ENCODE measurements around the gene WFIKKN1. TPM values are rescaled to one million over a fixed set of nuclear protein-coding genes. Genes with fewer than 3 reads are reported as not detected.
A peak's percentile ranks its signal among the peaks of the same experiment; 100 is the strongest.

WFIKKN1 gene
- total and polyA plus RNA-seq, 12 donors = 0.11 to 0.95 (median 0.32) TPM

DNA sequence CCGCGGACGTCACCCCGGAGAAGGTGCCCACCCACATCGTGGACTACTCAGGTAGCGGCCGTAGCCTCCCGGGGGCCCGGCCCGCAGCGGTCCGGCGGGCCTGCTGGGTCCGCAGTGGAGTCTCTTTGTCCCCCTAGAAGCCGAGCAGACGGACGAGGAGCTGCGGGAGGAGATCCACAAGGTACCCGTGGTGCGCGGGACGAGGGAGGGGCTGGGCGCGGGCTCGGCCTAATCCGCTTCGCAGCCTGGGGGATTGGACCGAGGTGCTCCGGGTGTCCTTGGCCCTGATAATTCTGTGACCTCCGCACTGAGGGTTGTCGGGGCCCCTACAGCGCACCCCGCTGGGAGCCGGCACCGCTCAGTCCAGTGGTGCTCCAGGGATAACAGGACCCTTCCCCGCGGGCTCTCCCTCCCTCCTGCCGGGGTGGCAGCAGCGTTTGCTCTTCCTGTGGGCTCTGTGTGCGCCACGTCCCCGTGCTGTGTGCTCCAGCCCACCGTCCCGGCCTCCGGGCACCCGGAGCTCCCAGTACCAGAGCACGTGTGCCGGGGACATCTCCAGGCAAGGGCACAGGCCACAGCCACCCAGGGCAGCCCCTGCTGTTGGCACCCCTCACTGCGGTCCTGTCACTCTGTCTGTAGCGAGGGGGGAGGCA is 37.9 kb downstream of the WFIKKN1 start:
- H3K9me3 ChIP-seq = no peaks in the 10 kb centered on the region
- H3K4me1 ChIP-seq = peaks cover 6 to 23% (median 17%) of the 10 kb centered on the region in 9 donors
- H3K4me3 ChIP-seq = peak overlapping the region; percentile 84 to 100 (median 96)
- peaks cover 0 to 47% (median 35%) of the 10 kb centered on the region in 9 donors for H3K36me3 ChIP-seq
- peak in 4 of 8 donors; percentile 1 to 16 (median 4) for ATAC-seq
- WGBS, 2 donors = 6% methylated on average over 46 to 50 of the region's 50 CpGs
- peak overlapping the region; percentile 81 to 98 (median 91) for H3K27ac ChIP-seq
- no peaks in the 10 kb centered on the region for H3K27me3 ChIP-seq
- intact Hi-C loops (cut with DNase I) = loop anchor here in 2 of 10 donors (10.0 kb wide), 1 partner anchor 84 kb away; no protein-coding TSS in a partner anchor
- TF ChIP-seq, protein P1, sequence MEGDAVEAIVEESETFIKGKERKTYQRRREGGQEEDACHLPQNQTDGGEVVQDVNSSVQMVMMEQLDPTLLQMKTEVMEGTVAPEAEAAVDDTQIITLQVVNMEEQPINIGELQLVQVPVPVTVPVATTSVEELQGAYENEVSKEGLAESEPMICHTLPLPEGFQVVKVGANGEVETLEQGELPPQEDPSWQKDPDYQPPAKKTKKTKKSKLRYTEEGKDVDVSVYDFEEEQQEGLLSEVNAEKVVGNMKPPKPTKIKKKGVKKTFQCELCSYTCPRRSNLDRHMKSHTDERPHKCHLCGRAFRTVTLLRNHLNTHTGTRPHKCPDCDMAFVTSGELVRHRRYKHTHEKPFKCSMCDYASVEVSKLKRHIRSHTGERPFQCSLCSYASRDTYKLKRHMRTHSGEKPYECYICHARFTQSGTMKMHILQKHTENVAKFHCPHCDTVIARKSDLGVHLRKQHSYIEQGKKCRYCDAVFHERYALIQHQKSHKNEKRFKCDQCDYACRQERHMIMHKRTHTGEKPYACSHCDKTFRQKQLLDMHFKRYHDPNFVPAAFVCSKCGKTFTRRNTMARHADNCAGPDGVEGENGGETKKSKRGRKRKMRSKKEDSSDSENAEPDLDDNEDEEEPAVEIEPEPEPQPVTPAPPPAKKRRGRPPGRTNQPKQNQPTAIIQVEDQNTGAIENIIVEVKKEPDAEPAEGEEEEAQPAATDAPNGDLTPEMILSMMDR (IDR thresholded peaks at IDR 0.05) = no peak
- DNase-seq = no peak

DNA sequence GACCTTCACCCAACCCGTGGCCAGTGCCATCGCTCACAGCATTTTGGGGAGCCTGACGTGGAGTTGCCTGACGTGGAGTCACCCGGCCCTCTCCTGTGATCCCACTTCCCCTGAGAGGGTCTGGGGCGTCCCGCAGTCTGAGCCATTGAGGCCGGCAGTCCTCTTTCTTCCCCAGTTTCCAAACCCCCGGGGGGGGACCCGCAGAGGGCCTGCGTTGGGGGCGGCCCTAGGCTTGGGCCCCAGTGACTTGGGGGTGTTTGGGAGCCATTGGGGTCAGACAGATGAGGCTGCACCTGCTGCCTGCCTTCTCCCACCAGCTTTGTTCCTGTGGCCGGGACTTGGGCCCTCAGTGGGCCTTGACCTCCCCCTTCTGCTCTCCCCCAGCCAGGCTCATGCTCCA is 38.9 kb downstream of the WFIKKN1 start:
- no peak for DNase-seq
- intact Hi-C loops (cut with DNase I) = loop anchor here in 2 of 10 donors (10.0 kb wide), 1 partner anchor 85 kb away; no protein-coding TSS in a partner anchor
- Histone ChIP-seq H3K36me3 (peaks cover 0 to 51% (median 35%) of the 10 kb centered on the region in 9 donors), H3K9me3 (no peaks in the 10 kb centered on the region), H3K27me3 (no peaks in the 10 kb centered on the region), H3K4me1 (peaks cover 6 to 30% (median 21%) of the 10 kb centered on the region in 9 donors), H3K4me3 (peak overlapping the region in 1 of 10 donors; percentile 98), H3K27ac (no peak overlapping the region)
- TF ChIP-seq, protein P1 (IDR thresholded peaks at IDR 0.05) = no peak
- no peak for ATAC-seq
- WGBS, 2 donors = 92 to 97% methylated on average over 13 of the region's 13 CpGs

DNA sequence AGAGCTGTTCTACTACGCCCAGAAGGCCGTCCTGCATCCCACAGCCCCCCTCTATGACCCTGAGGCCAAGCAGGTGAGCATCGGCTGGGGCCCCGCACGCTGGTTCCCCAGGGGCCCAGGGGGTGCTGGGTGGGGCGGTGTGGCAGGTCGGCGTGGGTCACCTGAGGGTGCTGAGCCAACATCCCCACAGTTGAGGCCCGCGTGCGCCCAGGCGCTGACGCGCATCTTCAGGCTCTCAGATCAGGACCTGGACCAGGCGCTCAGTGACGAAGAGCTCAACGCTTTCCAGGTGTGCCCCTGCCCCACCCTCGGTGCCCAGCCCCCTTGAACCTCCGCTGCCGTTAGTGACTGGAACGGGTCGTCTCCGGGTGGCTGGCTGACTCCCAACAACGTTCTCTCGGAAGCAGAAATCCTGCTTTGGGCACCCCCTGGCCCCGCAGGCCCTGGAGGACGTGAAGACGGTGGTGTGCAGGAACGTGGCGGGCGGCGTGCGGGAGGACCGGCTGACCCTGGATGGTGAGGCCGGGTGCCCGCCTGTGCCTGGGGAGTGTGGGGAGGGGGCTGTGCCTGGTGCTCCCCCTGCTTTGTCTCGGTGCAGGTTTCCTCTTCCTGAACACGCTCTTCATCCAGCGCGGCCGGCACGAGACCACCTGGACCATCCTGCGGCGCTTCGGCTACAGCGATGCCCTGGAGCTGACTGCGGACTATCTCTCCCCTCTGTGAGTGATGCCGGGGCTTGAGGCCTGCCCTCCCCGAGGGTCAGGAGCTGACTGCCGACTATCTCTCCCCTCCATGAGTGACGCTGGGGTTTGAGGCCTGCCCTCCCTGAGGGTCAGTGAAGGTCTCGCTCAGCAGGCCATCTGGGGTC is 39.9 kb downstream of the WFIKKN1 start:
- H3K27ac ChIP-seq = no peak overlapping the region
- DNase-seq (no peak), ATAC-seq (no peak)
- TF ChIP-seq, protein P1 (IDR thresholded peaks at IDR 0.05) = no peak
- peaks cover 0 to 51% (median 35%) of the 10 kb centered on the region in 9 donors for H3K36me3 ChIP-seq
- H3K9me3 ChIP-seq = no peaks in the 10 kb centered on the region
- whole genome bisulfite sequencing, 2 donors = 89 to 93% methylated on average over 52 of the region's 52 CpGs
- no peak overlapping the region for H3K4me3 ChIP-seq
- intact Hi-C loops (cut with DNase I) = no loop called here
- peaks cover 8 to 39% (median 29%) of the 10 kb centered on the region in 9 donors for H3K4me1 ChIP-seq
- peaks cover 0 to 7% (median 0%) of the 10 kb centered on the region in 7 donors for H3K27me3 ChIP-seq

DNA sequence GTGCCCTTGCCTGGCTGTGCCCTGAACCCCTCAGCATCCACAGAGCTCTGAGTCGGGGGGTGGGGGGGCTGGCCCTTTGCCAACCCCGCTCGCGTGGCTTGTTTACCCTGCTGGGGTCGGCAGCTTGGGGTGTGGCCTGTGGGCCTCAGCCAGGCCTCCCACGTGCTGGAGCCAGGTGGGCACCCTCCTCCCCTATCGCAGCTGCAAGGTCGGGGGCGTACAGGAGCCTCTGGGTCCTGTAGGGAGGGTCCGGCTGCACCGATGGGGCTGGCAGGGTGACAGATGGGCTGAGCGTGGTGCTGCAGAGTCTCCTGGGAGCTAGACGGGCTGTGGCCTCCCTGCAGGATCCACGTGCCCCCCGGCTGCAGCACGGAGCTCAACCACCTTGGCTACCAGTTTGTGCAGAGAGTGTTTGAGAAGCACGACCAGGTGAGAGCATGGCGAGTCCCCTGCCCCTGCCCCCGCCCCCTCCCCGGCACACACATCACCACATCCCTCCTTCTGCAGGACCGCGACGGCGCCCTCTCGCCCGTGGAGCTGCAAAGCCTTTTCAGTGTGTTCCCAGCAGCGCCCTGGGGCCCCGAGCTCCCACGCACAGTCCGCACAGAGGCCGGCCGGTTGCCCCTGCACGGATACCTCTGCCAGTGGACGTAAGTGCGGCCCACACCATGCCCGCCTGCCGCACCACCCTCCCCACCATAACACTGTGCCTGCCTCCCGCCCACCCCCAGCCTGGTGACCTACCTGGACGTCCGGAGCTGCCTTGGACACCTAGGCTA is 40.8 kb downstream of the WFIKKN1 start:
- peaks cover 8 to 43% (median 32%) of the 10 kb centered on the region in 9 donors for H3K4me1 ChIP-seq
- 86% methylated on average over 38 to 40 of the region's 40 CpGs for WGBS, 2 donors
- H3K9me3 ChIP-seq = no peaks in the 10 kb centered on the region
- no peak overlapping the region for H3K27ac ChIP-seq
- no peak for ATAC-seq
- intact Hi-C loops (cut with DNase I) = no loop called here
- TF ChIP-seq, protein P1 (IDR thresholded peaks at IDR 0.05) = no peak
- peaks cover 0 to 51% (median 35%) of the 10 kb centered on the region in 9 donors for H3K36me3 ChIP-seq
- no peak for DNase-seq
- H3K27me3 ChIP-seq = peaks cover 0 to 15% (median 0%) of the 10 kb centered on the region in 7 donors
- no peak overlapping the region for H3K4me3 ChIP-seq
